OCI-LY1 (cell line): Measurements from ENCODE around the gene SPINT1.
A peak's percentile ranks its signal among the peaks of the same experiment; 100 is the strongest.

ENCODE experiments used
- CTCF ChIP-seq: fragments of 200-600 bp; sonication (generic), shearing (Covaris generic); IDR thresholded peaks from 2 replicates; pipeline ENCODE4 v1.5.1; 2017; ENCODE audit warnings: mild to moderate bottlenecking, antibody characterized with exemption, low read length, moderate library complexity, mixed read lengths
- EZH2 ChIP-seq: fragments of 200-600 bp; sonication (generic), shearing (Covaris generic); IDR thresholded peaks from 2 replicates; pipeline ENCODE4 v1.8.0; 2017; ENCODE audit warnings: borderline replicate concordance, mixed run types, mild to moderate bottlenecking, antibody characterized with exemption, low read length, moderate library complexity, mixed read lengths

- TF ChIP-seq CTCF (peak; percentile 30; the same call in 1 of the 2 replicates), EZH2 (no peak)
Observed at GRCh38 chr15:40803688-40804087, 40.2 kb upstream of the SPINT1 start.
